Measurements from ENCODE around the gene TM9SF2.

- TF ChIP-seq, protein P1, sequence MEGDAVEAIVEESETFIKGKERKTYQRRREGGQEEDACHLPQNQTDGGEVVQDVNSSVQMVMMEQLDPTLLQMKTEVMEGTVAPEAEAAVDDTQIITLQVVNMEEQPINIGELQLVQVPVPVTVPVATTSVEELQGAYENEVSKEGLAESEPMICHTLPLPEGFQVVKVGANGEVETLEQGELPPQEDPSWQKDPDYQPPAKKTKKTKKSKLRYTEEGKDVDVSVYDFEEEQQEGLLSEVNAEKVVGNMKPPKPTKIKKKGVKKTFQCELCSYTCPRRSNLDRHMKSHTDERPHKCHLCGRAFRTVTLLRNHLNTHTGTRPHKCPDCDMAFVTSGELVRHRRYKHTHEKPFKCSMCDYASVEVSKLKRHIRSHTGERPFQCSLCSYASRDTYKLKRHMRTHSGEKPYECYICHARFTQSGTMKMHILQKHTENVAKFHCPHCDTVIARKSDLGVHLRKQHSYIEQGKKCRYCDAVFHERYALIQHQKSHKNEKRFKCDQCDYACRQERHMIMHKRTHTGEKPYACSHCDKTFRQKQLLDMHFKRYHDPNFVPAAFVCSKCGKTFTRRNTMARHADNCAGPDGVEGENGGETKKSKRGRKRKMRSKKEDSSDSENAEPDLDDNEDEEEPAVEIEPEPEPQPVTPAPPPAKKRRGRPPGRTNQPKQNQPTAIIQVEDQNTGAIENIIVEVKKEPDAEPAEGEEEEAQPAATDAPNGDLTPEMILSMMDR (IDR thresholded peaks at IDR 0.05): no peak
- TF ChIP-seq POLR2AphosphoS5 (IDR thresholded peaks at IDR 0.05; ENCODE audit: low read depth, low read length) (no peak), REST (IDR thresholded peaks at IDR 0.05; ENCODE audit: insufficient read depth in 1 of 2, low read depth in 2 of 2, low read length in 1 of 2) (no peak), SIN3A (IDR thresholded peaks at IDR 0.05; ENCODE audit: borderline replicate concordance, insufficient read depth, low read depth, low read length) (no peak), TCF7L2 (IDR thresholded peaks at IDR 0.05; ENCODE audit: low read depth, low read length) (no peak)
Observed at GRCh38 chr13:99463646-99464397, 37.5 kb upstream of the TM9SF2 start.

Measured in Panc1 (cell line).